HG03460 (cell line): ENCODE results near the gene AUTS2.

ENCODE experiments used
- ATAC-seq: cut with Tn5 transposase; IDR thresholded peaks from one replicate; pipeline ENCODE4 v1.9.1; 2021; ENCODE audit not compliant: unreplicated experiment

Gene AUTS2

DNA sequence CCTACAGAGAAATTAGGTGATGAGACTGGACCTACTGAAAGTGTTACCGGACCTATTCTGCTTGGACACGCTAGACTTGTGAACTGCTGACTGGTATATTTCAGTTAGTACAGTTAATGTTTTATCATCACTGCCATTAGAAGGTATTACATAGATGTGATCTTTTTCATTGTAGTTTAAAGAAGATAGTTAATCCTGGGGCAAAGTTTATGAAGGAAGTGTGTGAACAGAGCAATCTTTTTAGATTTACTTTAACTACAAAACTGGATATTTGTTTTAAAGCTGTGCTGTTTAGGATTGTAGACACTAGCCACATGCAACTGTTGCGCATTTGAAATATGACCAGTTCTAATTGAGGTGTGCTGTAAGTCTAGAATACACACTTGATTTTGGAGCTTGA, 446.7 kb downstream of the AUTS2 start:
- ATAC-seq, result no peak

DNA sequence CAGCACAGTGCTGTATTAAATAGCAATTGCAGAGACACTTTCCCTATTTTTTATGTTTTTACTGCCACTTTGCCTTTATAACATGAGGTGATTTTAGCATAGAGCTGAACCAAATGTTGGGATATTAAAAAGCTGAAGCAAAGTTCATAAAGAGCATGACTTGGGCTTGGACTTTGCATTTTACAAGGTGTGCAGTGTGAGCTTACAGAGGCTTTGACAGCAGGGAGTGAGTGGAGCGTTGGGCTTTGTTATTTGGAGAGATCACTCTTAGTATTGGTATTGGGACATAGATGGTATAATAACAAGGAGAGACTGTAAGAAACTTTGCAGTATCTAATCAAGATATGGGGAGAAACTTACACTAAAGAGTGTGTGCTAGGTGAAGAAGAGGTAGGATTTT, 449.1 kb downstream of the AUTS2 start:
- no peak for ATAC-seq

- ATAC-seq, result no peak
Measured at GRCh38 chr7:70047891-70048448, 449.7 kb downstream of the AUTS2 start.

GRCh38 chr7:70051726-70052125, 453.5 kb downstream of the AUTS2 start:
- ATAC-seq, result no peak

GRCh38 chr7:70052691-70053090, 454.4 kb downstream of the AUTS2 start:
- no peak for ATAC-seq

DNA sequence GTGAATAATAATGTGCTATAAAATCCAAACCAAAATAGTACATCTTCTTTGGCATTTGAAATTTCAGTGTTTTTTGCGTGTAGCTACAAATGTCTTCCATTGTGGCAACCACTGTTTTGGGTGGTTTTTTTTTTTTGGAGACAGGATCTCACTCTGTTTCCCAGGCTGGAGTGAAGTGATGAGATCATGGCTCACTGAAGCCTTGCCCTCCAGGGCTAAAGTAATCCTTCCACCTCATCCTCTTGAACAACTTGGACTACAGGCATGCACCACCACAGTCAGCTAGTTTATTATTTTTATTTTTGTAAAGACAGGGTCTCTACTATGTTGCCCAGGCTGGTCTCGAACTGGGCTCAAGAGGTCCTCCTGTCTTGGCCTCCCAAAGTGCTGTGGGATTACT, 455.1 kb downstream of the AUTS2 start:
- no peak for ATAC-seq

- no peak for ATAC-seq
Measured at GRCh38 chr7:70053989-70054388, 455.7 kb downstream of the AUTS2 start.

- ATAC-seq, result no peak
Measured at GRCh38 chr7:70056363-70056762, 458.1 kb downstream of the AUTS2 start.

GRCh38 chr7:70060298-70061068, 462.2 kb downstream of the AUTS2 start:
- ATAC-seq, result no peak

- ATAC-seq, result no peak
Measured at GRCh38 chr7:70063371-70063770, 465.1 kb downstream of the AUTS2 start.

GRCh38 chr7:70063927-70064326, 465.7 kb downstream of the AUTS2 start:
- ATAC-seq, result no peak

- no peak for ATAC-seq
Measured at GRCh38 chr7:70066844-70067243, 468.6 kb downstream of the AUTS2 start.

- ATAC-seq, result no peak
Measured at GRCh38 chr7:70068531-70068930, 470.3 kb downstream of the AUTS2 start.

DNA sequence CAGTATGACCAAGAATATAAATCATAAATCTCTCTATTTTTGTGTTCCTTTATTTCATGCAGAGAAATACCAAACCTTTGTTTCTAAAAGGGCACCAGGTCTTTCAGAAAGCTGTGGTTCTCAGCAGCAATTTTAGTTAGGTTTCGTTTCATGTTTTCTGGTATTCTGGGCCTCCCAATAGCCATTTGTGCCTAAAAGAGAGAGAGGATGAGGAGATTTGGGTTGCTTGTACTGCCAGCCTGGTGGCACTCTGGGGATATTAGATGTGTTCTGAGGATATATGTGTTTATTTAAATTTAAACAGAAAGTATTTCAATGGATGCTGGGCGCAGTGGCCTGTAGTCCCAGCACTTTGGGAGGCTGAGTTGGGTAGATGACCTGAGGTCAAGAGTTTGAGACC, 471.7 kb downstream of the AUTS2 start:
- no peak for ATAC-seq

- no peak for ATAC-seq
Measured at GRCh38 chr7:70071766-70072165, 473.5 kb downstream of the AUTS2 start.

DNA sequence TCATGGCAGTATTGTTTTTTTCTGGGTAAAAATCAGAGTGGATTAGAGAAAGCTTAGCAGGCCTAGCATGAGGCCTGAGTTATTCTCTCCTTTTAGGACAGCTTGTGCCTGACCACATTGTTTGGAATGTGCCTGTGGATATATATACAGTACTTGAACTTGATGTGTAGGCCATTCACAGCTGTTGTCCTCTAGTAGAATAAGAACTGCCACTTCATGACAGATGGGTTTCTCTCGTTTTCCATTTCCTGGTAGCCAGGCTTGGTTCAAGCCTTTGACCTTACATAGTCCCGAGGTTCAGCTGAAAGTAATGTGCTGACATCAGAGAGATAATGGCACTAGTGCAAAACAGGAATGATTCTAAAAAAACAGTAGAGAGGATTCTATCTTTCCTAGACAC, 473.9 kb downstream of the AUTS2 start:
- no peak for ATAC-seq

DNA sequence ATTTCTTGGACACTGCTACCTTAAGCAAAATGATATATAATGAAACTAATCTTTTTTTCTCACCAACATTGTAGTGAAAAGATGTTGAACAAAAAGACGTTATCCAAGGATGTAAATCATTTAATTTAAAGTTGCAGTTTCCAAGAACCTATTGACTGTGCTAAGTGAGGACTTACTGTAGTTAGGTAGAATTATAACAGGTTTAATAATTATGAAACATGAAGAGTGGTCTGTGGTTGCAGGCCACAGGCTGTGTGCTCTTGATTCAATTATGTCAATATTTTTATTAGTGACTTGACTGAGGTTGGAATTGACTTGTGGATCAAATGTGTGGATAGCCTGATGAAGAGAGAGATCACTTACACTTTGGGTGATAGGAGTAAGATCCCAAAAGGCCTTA, 478.1 kb downstream of the AUTS2 start:
- ATAC-seq, result no peak

DNA sequence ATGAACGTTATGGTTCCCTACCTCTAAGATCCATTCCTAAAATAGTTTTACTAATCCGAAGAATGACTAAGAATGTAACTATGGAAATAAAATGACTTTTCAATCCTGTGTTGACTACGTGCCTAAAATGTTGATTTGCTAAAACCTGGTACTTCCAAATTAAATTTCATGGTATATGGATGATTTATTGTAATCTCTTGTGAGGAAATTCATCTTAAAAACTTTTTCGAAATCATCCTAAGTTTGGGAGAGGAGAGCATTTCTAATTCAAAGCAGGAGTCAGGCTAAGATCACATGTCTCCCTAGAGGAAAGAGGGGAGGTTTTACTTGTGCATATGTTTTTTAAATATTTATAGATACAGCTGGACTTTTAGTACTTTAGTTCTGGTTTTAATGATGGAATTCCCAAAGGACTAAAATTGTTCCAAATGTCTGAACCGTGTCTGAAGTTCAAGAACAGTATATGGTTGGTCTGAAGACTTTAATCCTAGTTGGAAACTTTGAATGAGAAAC, 483.9 kb downstream of the AUTS2 start:
- no peak for ATAC-seq

DNA sequence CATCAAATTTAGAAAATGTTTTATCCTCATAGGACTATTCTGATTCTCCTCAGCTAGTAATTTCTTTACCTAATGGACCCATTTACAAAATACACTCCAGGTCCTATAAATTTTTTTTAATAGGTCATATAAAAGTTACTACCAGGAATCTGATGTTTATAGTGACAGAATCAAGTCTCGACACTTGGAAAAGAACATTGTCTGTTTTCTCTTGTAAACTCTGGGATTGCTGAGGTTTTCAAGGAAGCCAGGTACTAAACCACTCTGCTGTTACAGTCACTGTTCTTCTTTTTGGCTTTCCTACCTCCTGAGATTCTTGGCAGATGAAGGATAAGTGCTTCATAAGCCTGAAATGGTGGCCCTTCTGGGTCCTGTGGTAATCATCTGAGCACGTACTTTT, 493.1 kb downstream of the AUTS2 start:
- no peak for ATAC-seq

DNA sequence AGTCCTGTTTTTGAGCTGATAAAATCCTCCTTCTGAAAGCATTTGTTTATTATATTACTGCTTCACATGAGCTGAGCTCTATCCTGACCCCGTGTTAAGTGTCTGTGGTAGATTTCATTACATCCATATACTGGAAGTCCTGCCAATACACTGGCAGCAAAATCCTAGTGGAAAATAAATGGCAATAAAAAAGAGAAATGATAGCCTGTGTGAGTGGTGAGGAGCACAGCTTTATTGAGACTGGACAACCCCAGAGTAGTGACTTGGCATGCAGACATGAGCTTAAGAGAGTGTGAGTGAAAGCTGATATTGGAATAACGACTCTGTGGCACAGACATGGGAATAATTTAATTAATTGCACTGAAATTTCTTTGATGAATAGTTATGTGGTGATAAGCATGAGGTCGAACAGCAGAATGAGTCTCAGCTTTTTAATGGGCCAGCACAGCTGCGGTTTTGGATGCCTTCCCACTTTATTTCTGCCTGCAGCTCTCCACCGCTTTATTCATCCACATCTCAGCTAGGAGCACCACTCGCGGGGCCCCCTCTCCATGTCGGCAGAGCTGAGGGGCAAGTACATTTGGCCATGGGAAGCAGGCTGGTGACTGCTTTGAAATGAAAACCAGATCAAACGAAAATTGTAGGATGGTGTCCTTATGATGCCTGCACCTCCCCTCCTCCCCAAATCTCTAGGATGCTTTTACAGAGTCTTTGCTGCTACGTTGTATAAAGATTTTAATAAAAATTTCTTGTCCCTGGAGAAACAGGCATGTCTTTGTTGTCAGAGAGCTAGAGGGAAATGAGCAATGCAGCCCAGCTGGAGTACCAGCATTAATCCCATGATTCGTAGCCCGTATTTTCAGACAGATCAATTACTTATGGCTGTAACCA, 494.3 kb downstream of the AUTS2 start:
- ATAC-seq, result no peak

- no peak for ATAC-seq
Measured at GRCh38 chr7:70093205-70093904, 495.1 kb downstream of the AUTS2 start.
